Regular cardiac myocyte (primary cell): ENCODE measurements around the gene ZW10. TPM values are rescaled to one million over a fixed set of nuclear protein-coding genes. Genes with fewer than 3 reads are reported as not detected.

Experiments used
- total RNA-seq: library from RNA; depleted of rRNA; stranded (reverse); fragments of >200 nt; gene quantifications from 2 replicates; pipeline ENCODE4 v1.2.3, GENCODE V29; 2014

Gene ZW10
- total RNA-seq: 24.0 and 29.1 TPM in 2 replicates

DNA sequence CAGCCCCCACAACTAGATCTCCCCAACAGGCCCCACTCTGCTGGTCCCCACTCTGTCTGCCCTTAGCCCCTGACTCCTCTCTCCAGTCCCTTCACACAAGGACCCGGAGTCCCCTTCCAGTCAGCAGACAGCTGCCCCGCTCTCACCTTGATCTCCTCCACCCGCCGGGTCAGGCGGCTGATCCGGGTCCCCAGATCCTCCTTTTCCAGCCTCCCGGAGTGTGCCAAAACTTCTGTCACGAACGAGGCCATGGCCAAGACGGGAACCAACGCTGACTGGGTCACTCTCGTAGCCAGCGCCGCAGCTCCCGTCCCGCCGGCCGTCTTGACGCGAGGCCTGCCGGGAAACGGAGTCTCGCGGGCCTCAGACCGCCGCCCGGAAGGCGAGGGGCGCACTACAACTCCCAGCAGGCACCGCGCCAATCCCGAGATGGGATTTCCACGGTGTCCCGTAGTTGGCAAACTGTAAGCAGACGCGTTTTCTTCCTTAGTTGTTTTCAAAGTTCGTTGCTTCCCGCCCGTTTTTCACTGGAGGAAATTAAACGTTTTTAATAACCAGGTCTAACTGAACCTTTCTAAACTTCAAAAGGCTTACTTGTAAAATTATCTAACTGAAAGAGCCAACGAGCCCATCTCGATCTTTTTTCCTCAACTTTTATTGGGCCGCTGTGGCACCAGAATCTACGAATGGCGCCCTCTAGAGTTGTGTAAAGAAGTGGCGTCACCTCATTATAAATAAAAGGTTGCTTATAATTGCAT, at the start of gene ZW10:
Gene ZW10, minus strand, starts transcription at position 277 of the 758 bp plus-strand sequence. Its CDS starts 26 bp downstream, at position 251.

GRCh38 chr11:113779496-113779895, 6.0 kb upstream of the ZW10 start, which contains the start of gene CLDN25:
Gene CLDN25 (plus strand): TSS chr11:113779796. CDS start chr11:113779796, 0 bp downstream.

GRCh38 chr11:113705871-113706655, 67.4 kb downstream of the ZW10 start, which contains the start of gene TMPRSS5:
Gene TMPRSS5 (minus strand): TSS chr11:113706308. CDS start chr11:113706224, 84 bp downstream.

Other genes with a start within 250 kb of the ZW10 start
- 0.28 TPM in 1 of 2 replicates, not detected in the other for gene TMPRSS5, start 67.4 kb downstream of the ZW10 start, total RNA-seq
- not detected in 2 replicates for gene CLDN25, start 6.1 kb upstream of the ZW10 start, total RNA-seq
- gene USP28, start 101.9 kb upstream of the ZW10 start, total RNA-seq: 29.1 and 33.0 TPM in 2 replicates
- gene HTR3B, start 131.1 kb upstream of the ZW10 start, total RNA-seq: not detected in 2 replicates
- not detected in 2 replicates for gene HTR3A, start 201.4 kb upstream of the ZW10 start, total RNA-seq